Parathyroid adenoma (tissue), 2 donors: ENCODE measurements around the gene KRT73.

ENCODE experiments used
- H2AFZ ChIP-seq: fragments of 300-600 bp; sonication (generic); one replicate; pipeline ENCODE4 v1.7.0; 2017; ENCODE audit warnings: antibody characterized with exemption, mild to moderate bottlenecking
- H3K27ac ChIP-seq: fragments of 300-600 bp; sonication (generic); one replicate; pipeline ENCODE4 v1.7.0; 2017
- H3K27me3 ChIP-seq: fragments of 300-600 bp; sonication (generic); one replicate; pipeline ENCODE4 v1.7.0; 2017; ENCODE audit warnings: low read length; ENCODE audit not compliant: control insufficient read depth, insufficient read depth
- H3K36me3 ChIP-seq: fragments of 300-600 bp; sonication (generic); one replicate; pipeline ENCODE4 v1.7.0; 2017; ENCODE audit warnings: low read length; ENCODE audit not compliant: control insufficient read depth, insufficient read depth
- H3K4me1 ChIP-seq: fragments of 300-600 bp; sonication (generic); one replicate; pipeline ENCODE4 v1.7.0; 2017; ENCODE audit warnings: control low read depth
- H3K4me2 ChIP-seq: fragments of 300-600 bp; sonication (generic); one replicate; pipeline ENCODE4 v1.7.0; 2017; ENCODE audit warnings: low read length
- H3K4me3 ChIP-seq: fragments of 300-600 bp; sonication (generic); one replicate; pipeline ENCODE4 v1.7.0; 2017; ENCODE audit warnings: low read depth, low read length
- H3K79me2 ChIP-seq: fragments of 300-600 bp; sonication (generic); one replicate; pipeline ENCODE4 v1.7.0; 2017; ENCODE audit warnings: control low read depth
- H3K9ac ChIP-seq: fragments of 300-600 bp; sonication (generic); one replicate; pipeline ENCODE4 v1.7.0; 2017; ENCODE audit warnings: mild to moderate bottlenecking
- H3K9me3 ChIP-seq: fragments of 300-600 bp; sonication (generic); one replicate; pipeline ENCODE4 v1.7.0; 2017; ENCODE audit warnings: low read length; ENCODE audit not compliant: control insufficient read depth
- TF ChIP-seq, protein P1 (sequence below): fragments of 300-600 bp; sonication (generic); IDR thresholded peaks from one replicate; pipeline ENCODE4 v1.7.0; 2017; ENCODE audit warnings: antibody characterized with exemption, mild to moderate bottlenecking
- donor health status: primary hyperparathyroidism.

The KRT73 gene

DNA sequence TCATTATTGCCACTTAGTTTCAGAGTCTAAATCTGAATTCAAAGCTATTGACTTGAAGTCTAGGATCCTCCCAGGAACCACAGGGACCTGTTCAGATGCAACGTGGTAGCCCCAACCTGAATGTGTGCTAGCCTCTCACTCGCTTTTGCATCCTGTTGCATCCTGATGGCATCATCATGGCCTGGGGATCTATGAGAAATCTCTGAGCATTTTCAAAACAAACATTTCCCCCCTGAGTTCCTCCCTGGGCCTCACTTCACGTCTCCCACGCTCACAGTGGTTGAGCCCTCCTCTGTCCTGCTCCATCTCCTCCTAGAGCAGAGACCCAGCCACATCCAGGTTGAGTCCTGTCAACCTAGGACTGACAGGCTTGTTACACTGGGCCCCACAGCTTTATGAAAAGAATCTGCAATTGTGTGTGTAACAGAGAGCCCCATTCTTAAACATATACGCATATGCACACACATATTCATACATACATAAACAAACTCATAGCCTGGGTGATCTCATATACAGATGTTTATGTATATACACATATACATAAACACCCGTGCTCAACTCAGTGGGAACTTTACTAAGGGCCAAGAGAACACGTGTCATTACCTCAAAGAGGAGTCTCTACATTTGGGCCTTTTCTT lies 11.7 kb downstream of the KRT73 start:
- Histone ChIP-seq H3K4me2 (no peak overlapping the region), H2AFZ (no peak overlapping the region), H3K27ac (no peak overlapping the region), H3K4me3 (no peak overlapping the region), H3K36me3 (no peaks in the 10 kb centered on the region), H3K9ac (no peak overlapping the region), H3K79me2 (no peaks in the 10 kb centered on the region), H3K27me3 (no peaks in the 10 kb centered on the region), H3K9me3 (no peaks in the 10 kb centered on the region), H3K4me1 (peaks cover under 1% of the 10 kb centered on the region)
- TF ChIP-seq, protein P1, sequence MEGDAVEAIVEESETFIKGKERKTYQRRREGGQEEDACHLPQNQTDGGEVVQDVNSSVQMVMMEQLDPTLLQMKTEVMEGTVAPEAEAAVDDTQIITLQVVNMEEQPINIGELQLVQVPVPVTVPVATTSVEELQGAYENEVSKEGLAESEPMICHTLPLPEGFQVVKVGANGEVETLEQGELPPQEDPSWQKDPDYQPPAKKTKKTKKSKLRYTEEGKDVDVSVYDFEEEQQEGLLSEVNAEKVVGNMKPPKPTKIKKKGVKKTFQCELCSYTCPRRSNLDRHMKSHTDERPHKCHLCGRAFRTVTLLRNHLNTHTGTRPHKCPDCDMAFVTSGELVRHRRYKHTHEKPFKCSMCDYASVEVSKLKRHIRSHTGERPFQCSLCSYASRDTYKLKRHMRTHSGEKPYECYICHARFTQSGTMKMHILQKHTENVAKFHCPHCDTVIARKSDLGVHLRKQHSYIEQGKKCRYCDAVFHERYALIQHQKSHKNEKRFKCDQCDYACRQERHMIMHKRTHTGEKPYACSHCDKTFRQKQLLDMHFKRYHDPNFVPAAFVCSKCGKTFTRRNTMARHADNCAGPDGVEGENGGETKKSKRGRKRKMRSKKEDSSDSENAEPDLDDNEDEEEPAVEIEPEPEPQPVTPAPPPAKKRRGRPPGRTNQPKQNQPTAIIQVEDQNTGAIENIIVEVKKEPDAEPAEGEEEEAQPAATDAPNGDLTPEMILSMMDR, result no peak

DNA sequence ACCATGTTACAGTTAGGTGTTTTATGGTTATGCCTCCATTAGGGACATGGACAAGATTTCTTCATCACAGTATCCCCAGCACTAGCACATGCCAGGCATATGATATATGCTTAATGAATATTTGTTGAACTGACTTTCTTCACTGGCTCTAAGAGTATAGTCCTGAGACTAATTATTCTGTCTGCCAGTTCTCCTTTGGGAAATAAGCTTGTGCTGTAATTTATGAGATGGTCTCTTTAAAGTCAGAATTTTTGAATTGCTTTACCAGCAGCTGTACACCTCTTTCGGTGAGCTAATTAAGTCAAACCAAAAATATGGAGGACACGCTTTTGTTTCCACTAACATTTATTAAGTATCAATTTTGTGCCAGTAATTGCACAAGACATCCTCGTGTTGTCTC lies 12.3 kb downstream of the KRT73 start:
- no peak overlapping the region for H3K9ac ChIP-seq
- H2AFZ ChIP-seq, result no peak overlapping the region
- no peak overlapping the region for H3K4me3 ChIP-seq
- H3K36me3 ChIP-seq, result no peaks in the 10 kb centered on the region
- H3K4me1 ChIP-seq, result peaks cover 4% of the 10 kb centered on the region
- H3K79me2 ChIP-seq, result no peaks in the 10 kb centered on the region
- TF ChIP-seq, protein P1, result no peak
- H3K9me3 ChIP-seq, result no peaks in the 10 kb centered on the region
- no peak overlapping the region for H3K27ac ChIP-seq
- H3K27me3 ChIP-seq, result peaks cover 1% of the 10 kb centered on the region
- no peak overlapping the region for H3K4me2 ChIP-seq

GRCh38 chr12:52605542-52605941 lies 12.8 kb downstream of the KRT73 start:
- Histone ChIP-seq H3K4me3 (no peak overlapping the region), H3K36me3 (no peaks in the 10 kb centered on the region), H2AFZ (no peak overlapping the region), H3K4me2 (no peak overlapping the region), H3K9ac (no peak overlapping the region), H3K9me3 (no peaks in the 10 kb centered on the region), H3K79me2 (no peaks in the 10 kb centered on the region), H3K27ac (no peak overlapping the region), H3K27me3 (peaks cover 3% of the 10 kb centered on the region), H3K4me1 (peaks cover 4% of the 10 kb centered on the region)
- TF ChIP-seq, protein P1, result no peak

DNA sequence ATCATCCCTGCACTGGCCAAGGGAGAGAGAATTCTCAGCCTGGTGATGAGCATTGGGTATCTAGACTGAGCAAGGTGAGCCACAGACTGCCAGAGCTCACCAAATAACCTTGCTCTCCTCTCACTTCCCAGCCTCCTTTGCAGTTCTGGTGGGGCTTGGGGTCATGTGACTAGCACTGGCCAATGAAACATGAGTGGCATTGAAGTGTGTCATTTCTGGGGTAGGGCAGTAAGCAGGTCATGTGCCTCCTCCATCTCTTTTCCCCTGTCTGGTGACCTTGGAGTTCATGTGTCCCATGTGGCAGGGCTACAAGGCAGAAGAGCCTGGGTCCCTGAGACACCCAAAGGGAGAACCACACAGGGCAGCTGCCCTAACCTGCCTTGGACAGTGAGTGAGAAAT lies 13.5 kb downstream of the KRT73 start:
- Histone ChIP-seq H3K9ac (no peak overlapping the region), H3K9me3 (no peaks in the 10 kb centered on the region), H3K4me3 (no peak overlapping the region), H3K4me1 (peaks cover 4% of the 10 kb centered on the region), H3K36me3 (no peaks in the 10 kb centered on the region), H2AFZ (no peak overlapping the region), H3K4me2 (no peak overlapping the region), H3K27ac (no peak overlapping the region), H3K27me3 (peaks cover 3% of the 10 kb centered on the region), H3K79me2 (no peaks in the 10 kb centered on the region)
- TF ChIP-seq, protein P1, result no peak

DNA sequence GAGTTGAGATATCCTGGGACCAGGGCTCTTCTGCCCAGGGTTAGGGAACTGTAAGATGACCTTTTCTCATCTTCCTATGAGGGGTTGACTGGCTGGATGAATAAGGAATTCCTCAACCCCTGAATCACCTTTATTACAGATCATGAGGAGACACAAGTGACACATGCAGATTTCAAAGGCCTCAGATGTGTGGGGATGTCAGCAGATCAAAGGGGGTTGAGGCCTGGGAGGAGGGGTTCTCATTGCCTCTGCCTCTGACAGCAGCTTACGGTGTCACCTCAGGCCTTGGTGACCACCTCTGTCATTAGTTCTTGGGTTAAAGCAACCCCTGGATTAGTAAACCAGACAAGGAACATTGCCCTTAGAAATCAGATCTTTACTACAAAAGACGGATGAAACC lies 15.0 kb downstream of the KRT73 start:
- H3K9me3 ChIP-seq, result no peaks in the 10 kb centered on the region
- H3K4me3 ChIP-seq, result no peak overlapping the region
- H3K36me3 ChIP-seq, result no peaks in the 10 kb centered on the region
- peaks cover 4% of the 10 kb centered on the region for H3K4me1 ChIP-seq
- peaks cover 3% of the 10 kb centered on the region for H3K27me3 ChIP-seq
- H3K27ac ChIP-seq, result no peak overlapping the region
- no peak overlapping the region for H3K9ac ChIP-seq
- TF ChIP-seq, protein P1, result no peak
- H2AFZ ChIP-seq, result no peak overlapping the region
- no peak overlapping the region for H3K4me2 ChIP-seq
- no peaks in the 10 kb centered on the region for H3K79me2 ChIP-seq
